Measurements from ENCODE around the gene PRICKLE2.
A peak's percentile ranks its signal among the peaks of the same experiment; 100 is the strongest.

The PRICKLE2 gene

GRCh38 chr3:64134882-64135281 lies 90.4 kb downstream of the PRICKLE2 start:
- ATAC-seq: no peak

DNA sequence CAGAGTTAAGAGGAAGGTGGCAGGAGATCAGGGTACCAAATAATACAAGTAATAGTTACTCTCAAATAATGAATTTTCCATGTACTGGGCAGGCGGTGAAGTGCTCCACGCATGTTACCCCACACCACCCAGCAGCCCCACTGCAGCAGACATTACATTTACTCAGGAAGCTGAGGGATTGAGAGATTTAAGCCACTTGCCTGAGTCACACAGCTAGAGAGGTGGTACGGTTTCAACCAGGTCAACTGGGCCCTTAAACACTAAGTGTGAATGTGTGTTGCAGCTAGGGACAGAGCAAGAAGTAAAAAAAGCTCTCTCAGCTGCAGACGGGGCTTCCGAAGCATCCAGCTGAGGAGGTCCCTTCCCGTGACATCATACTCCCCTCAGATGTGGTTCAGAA lies 91.3 kb downstream of the PRICKLE2 start:
- TF ChIP-seq CSDC2 (CRISPR knock-in tag; IDR thresholded peaks at IDR 0.05): no peak
- TF ChIP-seq, protein P1, sequence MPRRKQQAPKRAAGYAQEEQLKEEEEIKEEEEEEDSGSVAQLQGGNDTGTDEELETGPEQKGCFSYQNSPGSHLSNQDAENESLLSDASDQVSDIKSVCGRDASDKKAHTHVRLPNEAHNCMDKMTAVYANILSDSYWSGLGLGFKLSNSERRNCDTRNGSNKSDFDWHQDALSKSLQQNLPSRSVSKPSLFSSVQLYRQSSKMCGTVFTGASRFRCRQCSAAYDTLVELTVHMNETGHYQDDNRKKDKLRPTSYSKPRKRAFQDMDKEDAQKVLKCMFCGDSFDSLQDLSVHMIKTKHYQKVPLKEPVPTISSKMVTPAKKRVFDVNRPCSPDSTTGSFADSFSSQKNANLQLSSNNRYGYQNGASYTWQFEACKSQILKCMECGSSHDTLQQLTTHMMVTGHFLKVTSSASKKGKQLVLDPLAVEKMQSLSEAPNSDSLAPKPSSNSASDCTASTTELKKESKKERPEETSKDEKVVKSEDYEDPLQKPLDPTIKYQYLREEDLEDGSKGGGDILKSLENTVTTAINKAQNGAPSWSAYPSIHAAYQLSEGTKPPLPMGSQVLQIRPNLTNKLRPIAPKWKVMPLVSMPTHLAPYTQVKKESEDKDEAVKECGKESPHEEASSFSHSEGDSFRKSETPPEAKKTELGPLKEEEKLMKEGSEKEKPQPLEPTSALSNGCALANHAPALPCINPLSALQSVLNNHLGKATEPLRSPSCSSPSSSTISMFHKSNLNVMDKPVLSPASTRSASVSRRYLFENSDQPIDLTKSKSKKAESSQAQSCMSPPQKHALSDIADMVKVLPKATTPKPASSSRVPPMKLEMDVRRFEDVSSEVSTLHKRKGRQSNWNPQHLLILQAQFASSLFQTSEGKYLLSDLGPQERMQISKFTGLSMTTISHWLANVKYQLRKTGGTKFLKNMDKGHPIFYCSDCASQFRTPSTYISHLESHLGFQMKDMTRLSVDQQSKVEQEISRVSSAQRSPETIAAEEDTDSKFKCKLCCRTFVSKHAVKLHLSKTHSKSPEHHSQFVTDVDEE (CRISPR knock-in tag; IDR thresholded peaks at IDR 0.05): no peak
- TF ChIP-seq ZNF8 (CRISPR knock-in tag; IDR thresholded peaks at IDR 0.05): no peak
- no peak for TF ChIP-seq OSR1 (CRISPR knock-in tag; IDR thresholded peaks at IDR 0.05)
- no peak for TF ChIP-seq CREB5 (CRISPR knock-in tag; IDR thresholded peaks at IDR 0.05; ENCODE audit: low read depth)
- no peak for TF ChIP-seq CSRNP3 (CRISPR knock-in tag; IDR thresholded peaks at IDR 0.05)
- no peak for TF ChIP-seq ESRRG (CRISPR knock-in tag; IDR thresholded peaks at IDR 0.05)
- TF ChIP-seq RARB (CRISPR knock-in tag; IDR thresholded peaks at IDR 0.05): no peak
- TF ChIP-seq TOX (CRISPR knock-in tag; IDR thresholded peaks at IDR 0.05; ENCODE audit: borderline replicate concordance): no peak
- TF ChIP-seq ZNF70 (CRISPR knock-in tag; IDR thresholded peaks at IDR 0.05): no peak
- TF ChIP-seq, protein P2, sequence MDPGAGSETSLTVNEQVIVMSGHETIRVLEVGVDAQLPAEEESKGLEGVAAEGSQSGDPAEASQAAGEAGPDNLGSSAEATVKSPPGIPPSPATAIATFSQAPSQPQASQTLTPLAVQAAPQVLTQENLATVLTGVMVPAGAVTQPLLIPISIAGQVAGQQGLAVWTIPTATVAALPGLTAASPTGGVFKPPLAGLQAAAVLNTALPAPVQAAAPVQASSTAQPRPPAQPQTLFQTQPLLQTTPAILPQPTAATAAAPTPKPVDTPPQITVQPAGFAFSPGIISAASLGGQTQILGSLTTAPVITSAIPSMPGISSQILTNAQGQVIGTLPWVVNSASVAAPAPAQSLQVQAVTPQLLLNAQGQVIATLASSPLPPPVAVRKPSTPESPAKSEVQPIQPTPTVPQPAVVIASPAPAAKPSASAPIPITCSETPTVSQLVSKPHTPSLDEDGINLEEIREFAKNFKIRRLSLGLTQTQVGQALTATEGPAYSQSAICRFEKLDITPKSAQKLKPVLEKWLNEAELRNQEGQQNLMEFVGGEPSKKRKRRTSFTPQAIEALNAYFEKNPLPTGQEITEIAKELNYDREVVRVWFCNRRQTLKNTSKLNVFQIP (CRISPR knock-in tag; IDR thresholded peaks at IDR 0.05; ENCODE audit: borderline replicate concordance, low read depth): no peak
- TF ChIP-seq TCF4 (CRISPR knock-in tag; IDR thresholded peaks at IDR 0.05; ENCODE audit: borderline replicate concordance): no peak
- TF ChIP-seq ARNTL (CRISPR knock-in tag; IDR thresholded peaks at IDR 0.05; ENCODE audit: borderline replicate concordance, low read depth): no peak
- no peak for TF ChIP-seq PATZ1 (CRISPR knock-in tag; IDR thresholded peaks at IDR 0.05; ENCODE audit: borderline replicate concordance)
- no peak for ATAC-seq

More at GRCh38 chr3:64134882-64135281, 90.4 kb downstream of the PRICKLE2 start:
- TF ChIP-seq ZNF8 (CRISPR knock-in tag; IDR thresholded peaks at IDR 0.05): no peak
- TF ChIP-seq CSDC2 (CRISPR knock-in tag; IDR thresholded peaks at IDR 0.05): no peak
- no peak for TF ChIP-seq ZFP30 (CRISPR knock-in tag; IDR thresholded peaks at IDR 0.05)
- no peak for TF ChIP-seq OSR1 (CRISPR knock-in tag; IDR thresholded peaks at IDR 0.05)
- TF ChIP-seq TCF4 (CRISPR knock-in tag; IDR thresholded peaks at IDR 0.05; ENCODE audit: borderline replicate concordance): no peak
- TF ChIP-seq ZNF565 (CRISPR knock-in tag; conservative IDR thresholded peaks at IDR 0.05; ENCODE audit: low read depth): no peak

DNA sequence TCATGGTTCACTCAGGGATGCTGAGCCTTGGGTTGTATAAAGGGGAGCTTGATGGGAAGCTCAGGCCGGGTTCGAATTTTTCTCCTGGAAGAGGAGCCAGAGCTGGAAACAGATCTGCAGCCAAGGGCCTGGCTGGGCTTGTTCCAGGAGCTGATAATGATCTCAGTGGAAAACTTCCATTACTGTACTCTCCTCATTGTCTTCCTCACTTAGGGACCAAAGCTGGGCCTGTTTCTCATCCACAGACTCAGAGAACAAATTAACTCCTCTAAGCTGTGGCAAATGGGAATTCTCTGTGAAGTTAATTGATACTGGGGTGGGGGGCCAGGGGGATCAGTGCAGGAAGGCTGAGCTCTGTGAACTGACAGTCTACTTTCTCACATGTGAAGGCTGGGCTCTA lies 92.0 kb downstream of the PRICKLE2 start:
- TF ChIP-seq TCF4 (CRISPR knock-in tag; IDR thresholded peaks at IDR 0.05; ENCODE audit: borderline replicate concordance): no peak
- TF ChIP-seq, protein P1 (CRISPR knock-in tag; IDR thresholded peaks at IDR 0.05): peak; percentile 23; the same call in 1 of the 2 replicates
- no peak for TF ChIP-seq GLIS3 (CRISPR knock-in tag; IDR thresholded peaks at IDR 0.05)
- peak; percentile 55 for ATAC-seq

Data from SK-N-SH treated with all-trans-retinoic acid at 6 μM for 48 hours (cell line).